H7 (cell line): Measurements from ENCODE around the gene GGT6. TPM values are rescaled to one million over a fixed set of nuclear protein-coding genes. Genes with fewer than 3 reads are reported as not detected.
"Not testable (repeated sequence)": the region's sequence is repeated elsewhere in the genome, so short reads cannot be mapped to it uniquely, and the experiment has no call there.

Experiments used
- DNase-seq: peaks from one replicate; pipeline ENCODE4 v3.0.0; 2012
- H3K27me3 ChIP-seq: 2 replicates; pipeline ENCODE4 v1.6.0; 2011; ENCODE audit warnings: mild to moderate bottlenecking, low read length; ENCODE audit not compliant: control insufficient read depth, insufficient read depth
- H3K36me3 ChIP-seq: replicated peaks from 2 replicates; pipeline ENCODE4 v1.5.1; 2011; ENCODE audit warnings: low read length; ENCODE audit not compliant: control insufficient read depth, insufficient read depth
- H3K4me3 ChIP-seq: 2 replicates; pipeline ENCODE4 v1.5.1; 2011; ENCODE audit warnings: low read depth, mild to moderate bottlenecking, control low read depth, low read length, moderate library complexity; ENCODE audit not compliant: insufficient read depth
- total RNA-seq: library from RNA; depleted of rRNA; stranded (reverse); fragments of >200 nt; shearing (Covaris generic); gene quantifications from 2 replicates; pipeline ENCODE4 v1.2.3, GENCODE V29; 2014

Gene GGT6
- total RNA-seq, 1 experiment from 2014 or later = not detected

- H3K27me3 ChIP-seq = no peaks in the 10 kb centered on the region
- no peak for DNase-seq
- no peak overlapping the region for H3K4me3 ChIP-seq
- no peaks in the 10 kb centered on the region for H3K36me3 ChIP-seq
Observed at GRCh38 chr17:4596636-4597380, 36.4 kb upstream of the GGT6 start.

- not testable (repeated sequence) for H3K27me3 ChIP-seq
Observed at GRCh38 chr17:4595685-4596342, 35.4 kb upstream of the GGT6 start.

GRCh38 chr17:4594931-4595684 lies 34.7 kb upstream of the GGT6 start:
- Histone ChIP-seq H3K4me3 (no peak overlapping the region), H3K36me3 (no peaks in the 10 kb centered on the region), H3K27me3 (no peaks in the 10 kb centered on the region; the same call in 1 of the 2 replicates)
- peak; percentile 95 for DNase-seq

More at GRCh38 chr17:4595685-4596342, 35.4 kb upstream of the GGT6 start:
- not testable (repeated sequence) for H3K36me3 ChIP-seq, H3K4me3 ChIP-seq, DNase-seq

GRCh38 chr17:4594406-4594805 lies 34.0 kb upstream of the GGT6 start:
- no peaks in the 10 kb centered on the region for H3K36me3 ChIP-seq
- DNase-seq = no peak

GRCh38 chr17:4593021-4593421 lies 32.6 kb upstream of the GGT6 start:
- H3K36me3 ChIP-seq = no peaks in the 10 kb centered on the region
- DNase-seq = peak; percentile 62
- no peaks in the 10 kb centered on the region; the same call in 1 of the 2 replicates for H3K27me3 ChIP-seq
- no peak overlapping the region for H3K4me3 ChIP-seq

More at GRCh38 chr17:4594406-4594805, 34.0 kb upstream of the GGT6 start:
- no peaks in the 10 kb centered on the region; the same call in 1 of the 2 replicates for H3K27me3 ChIP-seq
- H3K4me3 ChIP-seq = no peak overlapping the region

- H3K27me3 ChIP-seq = no peaks in the 10 kb centered on the region; the same call in 1 of the 2 replicates
- H3K36me3 ChIP-seq = no peaks in the 10 kb centered on the region
- DNase-seq = no peak
- no peak overlapping the region for H3K4me3 ChIP-seq
Observed at GRCh38 chr17:4592240-4593005, 32.0 kb upstream of the GGT6 start.

GRCh38 chr17:4591529-4591928 lies 31.2 kb upstream of the GGT6 start:
- DNase-seq = no peak
- Histone ChIP-seq H3K27me3 (peaks cover 4% of the 10 kb centered on the region), H3K36me3 (no peaks in the 10 kb centered on the region), H3K4me3 (no peak overlapping the region)

GRCh38 chr17:4590981-4591453 lies 30.6 kb upstream of the GGT6 start:
- peaks cover 6% of the 10 kb centered on the region for H3K27me3 ChIP-seq
- peak; percentile 55 for DNase-seq
- no peak overlapping the region for H3K4me3 ChIP-seq
- no peaks in the 10 kb centered on the region for H3K36me3 ChIP-seq

- not testable (repeated sequence) for H3K4me3 ChIP-seq, DNase-seq, H3K36me3 ChIP-seq
- peaks cover 16% of the 10 kb centered on the region for H3K27me3 ChIP-seq
Observed at GRCh38 chr17:4590042-4590441, 29.7 kb upstream of the GGT6 start.

GRCh38 chr17:4588898-4589625 lies 28.7 kb upstream of the GGT6 start:
- no peak overlapping the region for H3K4me3 ChIP-seq
- no peaks in the 10 kb centered on the region for H3K36me3 ChIP-seq
- peaks cover 23% of the 10 kb centered on the region for H3K27me3 ChIP-seq
- peak; percentile 60 for DNase-seq

- peak; percentile 63 for DNase-seq
- no peaks in the 10 kb centered on the region for H3K36me3 ChIP-seq
- H3K4me3 ChIP-seq = no peak overlapping the region
- H3K27me3 ChIP-seq = peaks cover 30% of the 10 kb centered on the region
Observed at GRCh38 chr17:4588391-4588790, 28.0 kb upstream of the GGT6 start.

- Histone ChIP-seq H3K27me3 (peaks cover 36% of the 10 kb centered on the region), H3K36me3 (no peaks in the 10 kb centered on the region), H3K4me3 (no peak overlapping the region)
- no peak for DNase-seq
Observed at GRCh38 chr17:4587803-4588202, 27.4 kb upstream of the GGT6 start.

GRCh38 chr17:4587195-4587594 lies 26.8 kb upstream of the GGT6 start:
- no peak for DNase-seq
- Histone ChIP-seq H3K36me3 (no peaks in the 10 kb centered on the region), H3K27me3 (peaks cover 38% of the 10 kb centered on the region), H3K4me3 (no peak overlapping the region)
